AG09319 (cell line): Measurements from ENCODE around the gene SOWAHA.

Source experiments
- DNase-seq: peaks from one replicate; pipeline ENCODE4 v3.0.0-alpha.2; 2010; ENCODE audit warnings: low read depth; ENCODE audit errors: extremely low read depth
- CTCF ChIP-seq: IDR thresholded peaks from 2 replicates; pipeline ENCODE4 v1.5.1; 2011; ENCODE audit warnings: low read depth, mild to moderate bottlenecking, inconsistent platforms, low read length, moderate library complexity

The SOWAHA gene

GRCh38 chr5:132778856-132779255 is 34.2 kb upstream of the SOWAHA start:
- no peak for TF ChIP-seq CTCF
- DNase-seq = no peak

GRCh38 chr5:132779961-132780360 is 33.1 kb upstream of the SOWAHA start:
- no peak for TF ChIP-seq CTCF
- no peak for DNase-seq

- TF ChIP-seq CTCF = no peak
- no peak for DNase-seq
Observed at GRCh38 chr5:132780577-132780976, 32.5 kb upstream of the SOWAHA start.

GRCh38 chr5:132781029-132781428 is 32.1 kb upstream of the SOWAHA start:
- TF ChIP-seq CTCF = no peak
- no peak for DNase-seq

- no peak for DNase-seq
- TF ChIP-seq CTCF = no peak
Observed at GRCh38 chr5:132782101-132782500, 31.0 kb upstream of the SOWAHA start.

- DNase-seq = no peak
- no peak for TF ChIP-seq CTCF
Observed at GRCh38 chr5:132785365-132785764, 27.7 kb upstream of the SOWAHA start.

GRCh38 chr5:132785864-132786263 is 27.2 kb upstream of the SOWAHA start:
- no peak for TF ChIP-seq CTCF
- DNase-seq = no peak
